ENCODE results near the gene TRMO. TPM values are rescaled to one million over a fixed set of nuclear protein-coding genes. Genes with fewer than 3 reads are reported as not detected.

The TRMO gene
- total RNA-seq, 4 donors from 2014 or later = 16.7 to 30.9 (median 19.7) TPM

DNA sequence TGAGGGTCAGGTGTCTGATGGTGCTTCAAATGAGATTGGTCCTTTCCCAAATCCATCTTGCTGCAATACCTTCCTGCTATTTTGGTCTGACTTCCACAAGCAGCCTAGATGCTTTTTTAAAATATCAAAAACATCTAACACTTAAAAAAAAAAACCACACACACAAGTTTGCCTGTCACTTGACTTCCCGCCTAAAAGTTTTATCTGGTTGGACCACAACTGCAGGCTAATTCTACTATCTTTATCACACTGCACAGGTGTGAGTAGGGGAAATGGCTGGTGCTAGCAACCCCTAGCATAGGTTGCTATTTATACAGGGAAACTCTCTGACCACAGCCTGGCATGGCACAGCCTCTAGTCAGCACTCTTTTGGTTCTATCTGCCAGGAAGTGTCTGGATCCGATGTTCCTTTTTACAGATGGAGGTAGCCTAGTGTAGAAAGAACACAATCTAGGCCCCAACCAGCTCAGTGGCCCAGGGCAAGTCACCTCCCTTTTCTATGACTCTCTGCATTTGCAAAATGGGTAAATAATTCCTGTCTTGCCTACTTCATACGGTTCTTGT is 15.9 kb upstream of the TRMO start, which contains the start of gene HEMGN:
TSS of gene HEMGN (minus strand) at position 92 of the 564 bp plus-strand sequence. CDS start at position 56, 36 bp downstream.
- no peak for DNase-seq (ENCODE audit: low spot score in 2 of 2)
- Histone ChIP-seq H3K4me3 (no peak within 1 kb of the TSS), H3K4me1 (no peaks in the 10 kb centered on the region), H3K9me3 (no peaks in the 10 kb centered on the region), H3K27ac (no peak within 1 kb of the TSS), H3K36me3 (no peaks in the 10 kb centered on the region), H3K27me3 (peaks cover 0 to 13% of the 10 kb centered on the region in 2 donors)
- WGBS, 2 donors = 78 to 83% methylated on average over 3 of the region's 3 CpGs
- no peak for TF ChIP-seq POLR2A (IDR thresholded peaks at IDR 0.05)
- TF ChIP-seq, protein P1, sequence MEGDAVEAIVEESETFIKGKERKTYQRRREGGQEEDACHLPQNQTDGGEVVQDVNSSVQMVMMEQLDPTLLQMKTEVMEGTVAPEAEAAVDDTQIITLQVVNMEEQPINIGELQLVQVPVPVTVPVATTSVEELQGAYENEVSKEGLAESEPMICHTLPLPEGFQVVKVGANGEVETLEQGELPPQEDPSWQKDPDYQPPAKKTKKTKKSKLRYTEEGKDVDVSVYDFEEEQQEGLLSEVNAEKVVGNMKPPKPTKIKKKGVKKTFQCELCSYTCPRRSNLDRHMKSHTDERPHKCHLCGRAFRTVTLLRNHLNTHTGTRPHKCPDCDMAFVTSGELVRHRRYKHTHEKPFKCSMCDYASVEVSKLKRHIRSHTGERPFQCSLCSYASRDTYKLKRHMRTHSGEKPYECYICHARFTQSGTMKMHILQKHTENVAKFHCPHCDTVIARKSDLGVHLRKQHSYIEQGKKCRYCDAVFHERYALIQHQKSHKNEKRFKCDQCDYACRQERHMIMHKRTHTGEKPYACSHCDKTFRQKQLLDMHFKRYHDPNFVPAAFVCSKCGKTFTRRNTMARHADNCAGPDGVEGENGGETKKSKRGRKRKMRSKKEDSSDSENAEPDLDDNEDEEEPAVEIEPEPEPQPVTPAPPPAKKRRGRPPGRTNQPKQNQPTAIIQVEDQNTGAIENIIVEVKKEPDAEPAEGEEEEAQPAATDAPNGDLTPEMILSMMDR (IDR thresholded peaks at IDR 0.05) = no peak
- no peak for TF ChIP-seq EP300 (IDR thresholded peaks at IDR 0.05)

DNA sequence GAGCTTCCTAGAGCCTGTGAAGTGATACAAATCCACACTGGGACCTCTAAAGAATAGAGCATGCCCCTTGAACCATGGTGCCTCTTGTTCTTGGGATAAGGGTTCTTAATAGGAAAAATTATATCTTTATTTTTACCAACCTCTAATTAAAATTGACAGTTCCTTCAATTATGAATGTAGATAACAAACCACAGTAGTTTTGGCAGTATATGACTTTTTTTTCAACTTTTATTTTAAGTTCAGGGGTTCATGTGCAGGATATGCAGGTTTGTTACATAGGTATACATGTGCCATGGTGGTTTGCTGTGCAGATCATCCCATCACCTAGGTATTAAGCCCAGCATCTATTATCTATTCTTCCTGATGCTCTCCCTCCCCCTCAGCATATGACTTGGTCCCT is 14.7 kb upstream of the TRMO start:
- Histone ChIP-seq H3K27ac (no peak overlapping the region), H3K27me3 (peaks cover 0 to 13% of the 10 kb centered on the region in 2 donors), H3K4me3 (no peak overlapping the region), H3K4me1 (no peaks in the 10 kb centered on the region), H3K9me3 (no peaks in the 10 kb centered on the region), H3K36me3 (no peaks in the 10 kb centered on the region)
- TF ChIP-seq, protein P1 (IDR thresholded peaks at IDR 0.05) = no peak
- TF ChIP-seq EP300 (IDR thresholded peaks at IDR 0.05) = no peak
- no peak for TF ChIP-seq POLR2A (IDR thresholded peaks at IDR 0.05)
- DNase-seq (ENCODE audit: low spot score in 2 of 2) = no peak

DNA sequence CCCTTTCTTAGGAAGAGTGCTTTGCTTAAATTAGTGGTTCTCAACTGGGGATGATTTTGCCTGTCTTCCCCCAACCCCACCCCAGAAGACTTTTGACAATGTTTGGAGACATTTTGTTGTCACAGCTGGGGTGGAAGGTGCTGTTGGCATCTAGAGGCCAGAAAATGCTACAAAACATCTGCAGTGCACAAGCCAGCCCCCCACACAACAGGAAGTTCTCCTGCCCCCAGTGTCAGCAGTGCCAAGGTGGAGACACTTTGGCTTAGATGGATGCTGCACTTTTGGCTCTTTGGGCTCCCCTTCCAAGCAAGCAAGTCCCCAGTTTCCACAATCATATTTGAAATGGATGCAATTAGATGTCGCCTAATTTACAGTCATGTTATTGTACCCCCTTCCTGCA is 13.0 kb upstream of the TRMO start:
- no peaks in the 10 kb centered on the region for H3K9me3 ChIP-seq
- no peak for TF ChIP-seq EP300 (IDR thresholded peaks at IDR 0.05)
- TF ChIP-seq, protein P1 (IDR thresholded peaks at IDR 0.05) = no peak
- TF ChIP-seq POLR2A (IDR thresholded peaks at IDR 0.05) = no peak
- no peak overlapping the region for H3K4me3 ChIP-seq
- peaks cover 0 to 13% of the 10 kb centered on the region in 2 donors for H3K27me3 ChIP-seq
- DNase-seq (ENCODE audit: low spot score in 2 of 2) = no peak
- H3K4me1 ChIP-seq = no peaks in the 10 kb centered on the region
- H3K27ac ChIP-seq = no peak overlapping the region
- no peaks in the 10 kb centered on the region for H3K36me3 ChIP-seq
- WGBS, 2 donors = 67 to 94% methylated on average over 1 of the region's 1 CpG

DNA sequence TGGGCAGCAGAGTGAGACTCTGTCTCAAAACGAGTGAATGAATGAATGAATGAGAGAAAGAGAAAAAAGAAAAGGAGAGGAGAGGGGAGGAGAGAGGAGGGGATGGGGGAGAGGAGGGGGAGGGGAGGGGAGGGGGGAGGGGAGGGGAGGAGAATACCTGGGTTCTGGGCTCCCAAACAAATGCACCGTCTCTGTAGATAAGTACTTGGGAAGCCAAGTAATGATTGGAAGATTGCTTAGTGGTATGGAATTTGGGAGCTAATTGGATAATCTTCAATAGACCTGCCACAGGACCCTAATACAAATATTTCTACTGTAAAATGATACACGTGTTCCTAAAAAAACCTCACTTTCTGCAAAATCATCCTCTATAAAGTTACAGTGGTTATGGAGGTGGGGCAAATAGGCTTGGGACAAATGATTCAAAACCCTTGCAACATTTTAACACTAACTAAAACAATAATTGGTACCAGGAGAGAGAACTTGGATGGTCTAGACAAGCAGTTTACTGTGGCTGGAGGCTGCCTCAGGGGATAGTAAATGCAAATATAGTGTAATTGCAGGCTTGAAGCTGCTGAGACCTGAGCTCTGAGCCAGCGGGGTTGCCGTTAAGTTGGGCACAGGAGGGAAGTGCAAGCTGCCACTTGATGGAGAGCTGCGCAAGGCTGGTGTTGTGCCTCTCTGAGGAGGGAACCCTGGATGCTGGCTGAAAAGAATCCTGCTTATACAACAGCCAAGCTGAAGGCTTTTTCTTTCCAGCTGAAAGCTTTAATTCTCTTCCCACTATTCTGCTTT is 12.2 kb upstream of the TRMO start:
- Histone ChIP-seq H3K9me3 (no peaks in the 10 kb centered on the region), H3K36me3 (no peaks in the 10 kb centered on the region), H3K4me1 (no peaks in the 10 kb centered on the region), H3K4me3 (no peak overlapping the region), H3K27me3 (peaks cover 0 to 13% of the 10 kb centered on the region in 2 donors), H3K27ac (no peak overlapping the region)
- TF ChIP-seq, protein P1 (IDR thresholded peaks at IDR 0.05) = no peak
- TF ChIP-seq EP300 (IDR thresholded peaks at IDR 0.05) (no peak), POLR2A (IDR thresholded peaks at IDR 0.05) (no peak)
- DNase-seq (ENCODE audit: low spot score in 2 of 2) = no peak
- WGBS, 2 donors = 24 to 33% methylated on average over 6 of the region's 6 CpGs

DNA sequence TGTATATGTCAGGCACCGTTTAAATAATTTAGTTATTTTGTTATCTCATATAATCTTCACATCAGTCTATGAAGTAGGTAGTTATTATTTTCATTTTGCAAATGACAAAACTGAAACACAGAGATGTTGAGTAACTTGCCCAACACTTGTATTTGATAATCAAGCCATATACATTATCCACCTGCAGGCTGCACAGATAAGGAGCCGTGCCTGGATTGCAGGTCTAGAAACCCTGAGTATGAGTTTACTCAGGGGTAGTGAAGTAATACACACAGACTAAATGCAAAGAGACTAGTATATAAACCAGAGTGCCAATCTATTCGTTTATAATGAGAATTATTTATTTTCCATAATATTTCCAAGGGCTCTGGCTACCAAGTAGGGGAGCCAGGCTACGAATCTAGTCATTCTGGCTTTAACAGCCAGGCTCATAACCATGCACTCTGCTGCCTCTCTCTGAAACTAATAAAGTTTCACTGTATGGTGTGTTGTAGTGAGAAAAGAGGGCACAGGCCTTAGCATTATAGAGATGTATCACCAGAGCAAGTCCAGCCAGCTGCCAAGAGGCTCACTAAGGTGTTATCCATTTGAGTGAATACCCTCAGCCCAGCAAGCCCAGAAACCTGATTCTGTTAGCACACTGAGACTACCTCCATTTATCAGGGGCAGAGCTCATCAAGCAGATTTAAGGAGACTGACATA is 11.1 kb upstream of the TRMO start:
- Histone ChIP-seq H3K36me3 (no peaks in the 10 kb centered on the region), H3K27me3 (peaks cover 0 to 13% of the 10 kb centered on the region in 2 donors), H3K4me3 (no peak overlapping the region), H3K4me1 (no peaks in the 10 kb centered on the region), H3K27ac (no peak overlapping the region), H3K9me3 (no peaks in the 10 kb centered on the region)
- 62 to 80% methylated on average over 4 of the region's 4 CpGs for WGBS, 2 donors
- DNase-seq (ENCODE audit: low spot score in 2 of 2) = no peak
- TF ChIP-seq EP300 (IDR thresholded peaks at IDR 0.05) (no peak), POLR2A (IDR thresholded peaks at IDR 0.05) (no peak)
- TF ChIP-seq, protein P1 (IDR thresholded peaks at IDR 0.05) = no peak
